Activated T-cell treated with anti-CD3 and anti-CD28 coated beads for 1 hour (primary cell): Measurements from ENCODE around the gene PTGIS.
A peak's percentile ranks its signal among the peaks of the same experiment; 100 is the strongest.

Source experiments
- DNase-seq: peaks from one replicate; pipeline ENCODE4 v3.0.0-alpha.2; 2020; ENCODE audit warnings: low read depth

The PTGIS gene

DNA sequence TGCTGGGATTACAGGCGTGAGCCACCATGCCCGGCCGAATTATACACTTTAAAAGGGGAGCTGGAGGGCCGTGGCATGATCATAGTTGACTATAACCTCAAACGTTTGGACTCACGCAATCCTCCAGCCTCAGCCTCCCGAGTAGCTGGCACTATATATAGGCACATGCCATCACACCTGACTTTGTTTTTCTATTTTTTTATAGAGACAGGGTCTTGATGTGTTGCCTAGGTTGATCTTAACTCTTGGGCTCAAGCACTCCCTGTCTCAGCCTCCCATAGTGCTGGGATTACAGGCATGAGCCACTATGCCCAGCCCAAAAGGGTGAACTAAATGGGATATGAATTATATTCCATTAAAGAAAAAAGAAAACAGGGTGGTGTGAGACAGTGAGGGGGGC is 7.8 kb downstream of the PTGIS start:
- DNase-seq = no peak

DNA sequence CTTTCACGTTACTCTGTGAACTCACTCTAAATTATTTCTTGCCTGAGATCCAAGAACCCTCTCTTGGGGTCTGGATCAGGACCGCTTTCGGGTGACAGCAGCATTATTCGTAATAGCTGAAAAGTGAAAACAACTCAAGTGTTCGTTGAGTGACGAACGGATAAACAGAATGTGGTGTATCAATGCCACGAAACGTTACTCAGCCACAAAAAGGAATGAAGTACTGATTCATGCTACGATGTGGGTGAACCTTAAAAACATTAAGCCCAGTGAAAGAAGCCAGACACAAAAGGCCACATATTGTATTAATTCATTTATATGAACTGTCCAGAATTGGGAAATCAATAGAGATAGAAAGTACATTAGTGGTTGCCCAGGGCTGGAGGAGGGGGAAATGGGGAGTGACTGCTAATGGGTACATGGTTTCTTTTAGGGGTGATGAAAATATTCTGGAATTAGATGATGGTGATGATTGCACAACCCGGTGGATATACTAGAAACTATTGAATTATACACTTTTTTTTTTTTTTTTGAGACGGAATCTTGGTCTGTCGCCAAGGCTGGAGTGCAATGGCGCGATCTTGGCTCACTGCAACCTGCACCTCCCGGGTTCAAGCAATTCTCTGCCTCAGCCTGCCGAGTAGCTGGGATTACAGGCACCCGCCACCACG is 8.4 kb downstream of the PTGIS start:
- no peak for DNase-seq

DNA sequence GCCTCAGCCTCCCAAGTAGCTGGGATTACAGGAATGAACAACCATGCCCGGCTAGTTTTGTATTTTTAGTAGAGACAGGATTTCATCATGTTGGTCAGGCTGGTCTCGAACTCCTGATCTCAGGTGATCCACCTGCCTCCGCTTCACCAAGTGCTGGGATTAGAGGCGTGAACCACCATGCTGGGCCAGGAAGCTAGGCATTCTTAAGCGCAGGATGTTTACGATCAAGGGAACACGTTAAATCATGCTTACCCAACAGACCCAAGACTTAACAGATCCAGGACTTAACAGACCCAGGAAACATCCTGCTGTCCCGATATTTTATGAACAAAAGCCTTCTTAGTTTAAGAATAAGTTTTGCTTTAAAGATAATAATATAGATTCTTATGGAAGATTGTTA is 9.1 kb downstream of the PTGIS start:
- no peak for DNase-seq

DNA sequence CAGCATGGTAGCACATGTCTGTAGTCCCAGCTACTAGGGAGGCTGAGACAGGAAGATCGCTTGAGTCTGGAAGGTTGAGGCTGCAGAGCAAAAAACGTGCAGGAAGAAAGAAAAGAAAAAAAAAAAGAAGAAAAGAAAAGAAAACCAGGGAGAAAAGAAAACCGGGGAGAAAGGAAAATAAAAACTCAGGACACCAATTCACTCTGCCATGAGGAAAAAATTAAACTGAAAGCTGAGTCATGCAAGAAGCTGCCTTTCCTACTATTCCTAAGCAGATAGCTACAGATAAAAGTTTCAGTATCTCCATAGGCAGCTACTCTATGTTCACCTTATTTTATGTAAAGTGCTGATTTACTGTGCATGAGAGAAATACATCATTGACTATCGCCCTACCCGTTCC is 10.5 kb downstream of the PTGIS start:
- no peak for DNase-seq

DNA sequence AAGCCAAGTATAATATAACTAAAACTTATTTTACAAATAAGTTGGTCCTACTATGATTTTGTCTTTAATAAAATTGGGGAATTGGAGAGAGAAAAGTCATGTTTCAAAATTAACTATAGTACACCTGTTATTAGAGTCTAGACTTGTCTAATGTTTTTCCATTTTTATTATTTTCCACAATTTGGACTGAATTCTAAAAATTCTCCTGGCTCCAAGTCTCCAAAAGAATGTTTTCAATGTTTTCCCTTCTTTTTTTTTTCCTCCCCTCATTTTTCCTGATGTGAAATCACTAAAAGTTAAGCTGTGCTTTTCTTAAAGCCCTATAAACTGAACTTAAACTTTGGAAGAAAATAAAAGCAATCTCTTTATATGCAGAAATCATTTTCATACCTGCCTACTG is 11.3 kb downstream of the PTGIS start:
- no peak for DNase-seq

DNA sequence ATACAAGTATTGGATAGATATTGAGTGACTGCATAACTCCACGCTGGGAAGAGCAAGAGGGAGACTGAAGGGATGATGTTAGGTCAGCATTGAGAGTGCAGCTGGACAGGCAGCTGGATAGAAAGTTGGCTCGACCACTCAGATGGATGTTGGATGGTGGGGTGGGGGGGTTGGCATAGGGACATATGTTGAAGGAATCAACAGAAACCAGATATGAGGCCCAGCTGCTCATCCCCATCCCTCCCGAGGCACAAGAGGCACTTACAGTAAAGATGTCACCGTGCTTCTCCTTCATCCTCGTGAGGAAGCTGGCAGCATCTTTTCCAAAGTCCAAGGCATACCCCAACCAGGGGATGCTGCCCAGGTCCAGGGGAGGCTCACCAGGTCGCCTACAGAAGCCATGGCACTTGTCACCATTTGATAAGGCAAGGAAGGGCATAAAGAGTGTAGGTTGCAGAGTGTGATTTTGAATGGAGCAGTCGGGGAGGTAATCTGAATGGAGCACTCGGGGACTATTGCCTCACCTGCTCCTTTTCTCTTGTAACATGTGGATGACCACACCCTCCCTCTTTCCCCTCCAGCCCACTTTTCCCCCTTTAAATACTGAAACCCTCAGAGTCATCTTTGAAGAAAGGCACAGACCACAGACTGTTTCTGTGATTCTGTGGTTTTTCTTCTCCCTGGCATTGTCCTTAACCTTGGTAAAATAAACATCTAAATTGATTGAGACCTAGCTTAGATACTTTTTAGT is 18.0 kb downstream of the PTGIS start:
- DNase-seq = no peak

DNA sequence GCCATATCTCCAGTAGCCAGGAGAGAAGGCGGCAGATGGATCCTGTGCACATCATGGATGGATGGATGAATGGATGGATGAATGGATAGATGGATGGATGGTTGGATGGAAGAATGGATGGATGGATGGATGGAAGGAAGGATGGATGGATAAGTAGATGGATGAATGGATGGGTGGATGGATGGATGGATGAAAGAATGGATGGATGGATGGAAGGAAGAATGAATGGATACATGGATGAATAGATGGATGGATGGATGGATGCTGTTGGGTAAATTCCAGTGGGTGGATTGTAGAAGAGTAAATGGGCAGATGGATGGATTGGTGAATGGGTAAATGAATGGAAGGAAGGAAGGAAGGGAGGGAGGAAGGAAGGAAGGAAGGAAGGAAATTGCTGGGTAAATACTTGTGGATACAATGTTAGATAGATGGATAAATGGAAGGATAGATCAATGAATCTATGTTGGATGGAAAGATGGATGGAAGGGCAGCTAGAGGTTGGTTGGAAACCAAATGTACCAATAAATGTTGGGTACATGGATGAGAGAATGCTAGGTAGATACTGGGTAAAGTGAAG is 19.5 kb downstream of the PTGIS start:
- no peak for DNase-seq

DNA sequence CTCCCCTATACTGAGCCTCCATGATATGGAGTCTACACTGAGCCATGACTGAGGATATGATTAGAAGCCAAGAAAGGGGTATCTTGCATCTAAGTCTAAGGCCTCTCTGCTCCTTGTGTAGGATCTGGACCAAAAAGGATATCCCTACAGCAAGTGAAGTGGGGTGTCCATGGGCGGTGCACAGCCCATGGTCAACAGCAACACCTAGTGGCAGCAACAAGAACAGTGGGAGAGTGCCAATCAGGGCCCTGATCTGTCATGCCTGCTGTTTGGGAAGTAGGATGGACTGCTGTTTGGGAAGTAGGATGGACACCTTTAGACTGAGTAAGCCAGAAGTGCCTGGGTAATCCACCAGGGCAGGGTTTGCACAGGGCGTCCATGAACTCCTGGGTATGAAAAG is 22.4 kb downstream of the PTGIS start:
- DNase-seq = no peak

DNA sequence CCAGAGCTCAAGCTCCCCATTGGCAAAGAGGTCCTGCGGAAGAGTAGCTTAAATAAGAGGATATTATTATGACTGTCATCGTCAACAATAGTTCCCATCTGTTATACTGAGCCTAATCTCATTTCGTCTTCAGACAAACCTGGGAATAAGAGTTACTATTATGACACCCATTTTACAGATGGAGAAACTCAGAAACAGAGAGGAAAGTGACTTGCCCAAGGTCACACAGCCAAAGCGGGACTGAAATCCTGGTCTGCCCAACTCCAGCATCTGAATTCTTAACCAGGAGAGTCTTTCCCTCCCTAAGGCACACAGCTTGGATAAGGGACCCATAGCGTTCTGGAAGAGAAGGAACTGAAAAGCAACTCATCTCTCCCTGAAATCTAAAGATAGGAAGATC is 23.4 kb downstream of the PTGIS start:
- no peak for DNase-seq

DNA sequence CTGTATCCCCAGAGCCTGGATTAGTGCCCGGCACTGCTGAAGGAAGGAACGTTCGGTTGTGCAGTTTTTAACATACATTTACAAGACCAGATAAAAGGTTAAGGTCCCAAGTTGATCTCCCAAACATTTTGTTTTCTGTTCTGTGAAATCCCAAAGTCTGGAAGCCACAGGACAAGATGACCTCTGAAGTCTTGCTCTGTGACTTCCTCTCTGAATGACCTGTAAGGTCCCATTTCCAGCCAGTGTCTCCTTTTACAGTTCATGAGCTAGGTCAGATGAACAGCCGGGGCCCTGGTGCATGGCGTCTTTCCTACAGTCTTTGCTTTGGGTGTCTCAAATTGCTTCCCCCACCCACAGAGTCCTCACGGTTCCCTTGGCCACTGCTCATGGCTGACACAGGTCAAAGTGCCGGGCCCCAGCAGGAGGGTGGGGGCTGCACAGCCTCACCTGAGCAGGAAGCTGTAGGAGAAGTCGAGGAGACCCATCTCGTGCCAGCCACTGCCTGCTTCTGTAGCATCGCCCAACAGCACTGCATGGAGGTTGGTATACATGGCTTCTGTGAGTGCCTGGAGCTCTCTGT is 24.0 kb downstream of the PTGIS start:
- no peak for DNase-seq

DNA sequence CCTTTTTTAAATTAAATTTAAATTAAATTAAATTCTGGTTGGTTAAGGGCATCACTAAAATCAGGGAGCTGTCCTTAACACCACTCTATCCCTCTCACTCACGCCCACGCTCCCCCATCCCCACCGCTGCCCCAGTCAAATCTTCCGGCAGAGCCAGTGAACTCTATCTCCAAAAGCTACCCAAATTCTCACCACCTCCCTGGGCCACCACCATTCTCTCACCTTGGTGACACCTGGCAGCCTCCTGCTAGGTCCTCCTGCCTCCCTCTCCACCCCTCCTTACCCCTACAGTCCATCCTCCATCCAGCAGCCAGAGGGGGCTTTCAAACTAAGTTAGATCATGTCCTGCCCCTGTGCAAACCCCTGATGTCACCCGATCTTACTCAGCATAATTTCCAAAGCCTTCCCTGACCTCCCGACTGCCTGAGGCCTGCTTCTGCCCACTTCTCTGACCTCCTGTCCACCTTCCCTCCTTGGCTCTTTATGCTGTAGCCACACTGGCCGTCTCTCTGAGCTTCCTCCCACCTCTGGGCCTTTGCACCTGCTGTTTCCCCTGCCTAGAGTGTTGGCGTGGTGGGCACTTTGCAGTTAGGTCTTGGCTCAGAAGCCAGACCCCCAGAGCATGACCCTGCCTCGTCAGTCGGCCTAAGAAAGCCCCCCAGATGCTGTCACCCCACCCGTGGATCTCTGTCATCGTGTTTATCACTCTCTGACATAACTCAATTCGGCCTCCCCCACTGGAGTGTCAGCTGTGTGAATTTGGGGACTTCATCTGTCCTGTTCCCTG is 24.7 kb downstream of the PTGIS start:
- DNase-seq = no peak

DNA sequence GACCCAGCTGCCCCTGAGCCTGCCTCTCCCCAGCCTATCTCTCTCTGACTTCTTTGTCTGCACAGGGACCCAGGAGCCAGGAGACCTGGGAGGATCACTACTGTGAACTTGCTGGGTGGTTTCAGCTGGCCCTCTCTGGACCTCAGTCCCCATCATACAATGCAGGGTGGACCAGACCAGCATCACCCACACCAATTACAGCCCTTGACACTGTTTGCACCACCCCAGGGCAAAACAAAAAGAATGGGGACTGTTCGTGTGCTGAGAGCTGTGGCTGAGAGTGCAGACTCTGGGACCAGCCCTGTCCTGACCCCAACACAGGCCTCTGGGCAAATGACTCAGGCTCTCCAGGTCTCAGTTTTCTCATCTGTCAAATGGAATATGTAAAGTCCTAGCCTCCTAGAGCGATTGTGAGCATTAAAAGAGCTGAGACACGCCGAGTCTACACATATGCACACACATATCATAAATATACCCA is 25.4 kb downstream of the PTGIS start:
- no peak for DNase-seq

DNA sequence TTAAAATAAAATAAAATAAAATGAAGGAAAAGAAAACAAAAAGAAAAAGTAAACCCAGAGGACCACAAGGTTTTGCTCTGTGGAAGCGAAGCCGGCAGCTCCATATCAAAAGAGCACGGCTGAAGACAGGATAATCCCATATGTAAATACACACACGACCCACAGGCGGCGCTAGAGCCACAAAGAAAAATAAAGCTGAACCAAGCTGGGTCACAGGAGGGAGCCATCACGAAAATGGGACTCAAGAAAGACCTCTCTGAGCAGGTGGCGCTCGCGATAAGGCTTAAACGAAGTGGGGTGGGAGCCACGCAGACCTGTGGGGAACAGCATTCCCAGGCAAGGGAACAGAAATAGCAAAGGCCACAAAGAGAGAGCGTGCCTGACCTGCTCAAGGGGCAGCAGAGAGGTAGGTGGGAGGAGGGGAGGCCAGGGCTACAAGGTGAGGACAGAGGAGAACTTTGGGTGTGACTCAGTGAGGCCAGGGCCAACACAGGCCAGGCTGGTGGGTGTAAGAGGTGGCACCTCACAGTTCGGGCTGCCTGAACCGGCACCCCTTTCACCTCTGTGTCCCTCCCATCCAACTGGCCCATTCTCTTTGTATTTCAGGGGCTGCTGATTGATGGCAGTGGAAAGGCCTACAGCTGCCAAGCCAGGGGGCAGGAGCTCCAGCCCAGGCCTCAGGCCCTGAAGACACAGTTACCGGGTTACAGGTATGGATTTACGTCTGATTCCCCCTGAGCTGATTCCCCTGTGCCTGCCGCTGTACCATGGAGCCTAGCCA is 26.0 kb downstream of the PTGIS start:
- DNase-seq = peak; percentile 29

DNA sequence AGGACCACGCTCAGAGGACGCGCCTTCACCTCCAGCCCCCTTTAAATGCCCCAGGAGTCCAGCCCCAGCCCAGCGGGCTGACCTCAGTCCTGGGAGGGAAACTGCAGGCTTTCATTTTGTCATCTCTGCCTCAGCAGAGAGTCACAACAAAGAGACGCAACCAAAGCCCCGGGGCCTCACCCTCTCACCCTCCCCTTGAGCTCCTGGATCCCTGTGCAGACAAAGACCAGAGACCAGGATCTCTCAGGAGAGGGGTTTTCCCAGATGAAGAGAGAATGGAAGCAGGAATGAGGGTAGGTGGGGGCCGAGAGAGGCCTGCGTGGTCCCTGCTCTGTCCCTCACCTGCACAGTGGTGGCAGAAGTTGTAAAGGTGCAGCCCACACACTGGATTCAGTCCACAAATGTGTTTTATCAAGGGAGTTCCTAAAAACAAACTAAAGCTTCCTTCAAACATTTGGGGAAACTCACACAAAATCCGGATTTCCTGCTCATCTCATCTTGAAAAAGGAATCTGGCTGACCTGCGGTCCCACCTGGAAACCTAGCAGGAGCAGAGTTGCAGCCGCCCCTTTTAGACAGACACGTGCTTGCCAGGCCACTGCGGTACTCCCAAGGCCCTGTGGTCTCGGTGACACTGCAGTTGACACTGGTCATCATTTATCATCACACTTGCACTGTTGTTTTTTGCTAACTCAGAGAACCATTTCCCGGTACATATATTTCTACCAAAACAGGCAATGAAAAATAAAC is 27.1 kb downstream of the PTGIS start:
- DNase-seq = no peak

DNA sequence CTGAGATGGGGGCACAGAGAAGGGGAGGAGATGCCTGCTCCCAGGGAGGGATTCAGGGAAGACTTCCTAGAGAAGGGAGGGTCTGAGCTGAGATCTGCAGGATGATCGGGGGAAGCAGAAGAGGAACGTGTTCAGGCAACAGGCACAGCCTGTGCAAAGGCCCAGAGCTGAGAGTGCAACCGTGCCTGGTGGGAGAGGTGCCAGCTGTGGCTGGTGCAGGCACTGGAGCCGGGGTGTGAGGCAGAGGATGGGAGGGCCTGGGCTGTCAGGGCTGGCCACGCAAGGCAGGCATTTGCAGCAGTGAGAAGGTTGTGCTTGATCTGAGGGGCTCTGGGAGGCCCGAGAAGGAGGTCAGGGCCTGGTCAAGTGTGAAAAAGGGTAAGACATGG is 27.7 kb downstream of the PTGIS start:
- DNase-seq = no peak

DNA sequence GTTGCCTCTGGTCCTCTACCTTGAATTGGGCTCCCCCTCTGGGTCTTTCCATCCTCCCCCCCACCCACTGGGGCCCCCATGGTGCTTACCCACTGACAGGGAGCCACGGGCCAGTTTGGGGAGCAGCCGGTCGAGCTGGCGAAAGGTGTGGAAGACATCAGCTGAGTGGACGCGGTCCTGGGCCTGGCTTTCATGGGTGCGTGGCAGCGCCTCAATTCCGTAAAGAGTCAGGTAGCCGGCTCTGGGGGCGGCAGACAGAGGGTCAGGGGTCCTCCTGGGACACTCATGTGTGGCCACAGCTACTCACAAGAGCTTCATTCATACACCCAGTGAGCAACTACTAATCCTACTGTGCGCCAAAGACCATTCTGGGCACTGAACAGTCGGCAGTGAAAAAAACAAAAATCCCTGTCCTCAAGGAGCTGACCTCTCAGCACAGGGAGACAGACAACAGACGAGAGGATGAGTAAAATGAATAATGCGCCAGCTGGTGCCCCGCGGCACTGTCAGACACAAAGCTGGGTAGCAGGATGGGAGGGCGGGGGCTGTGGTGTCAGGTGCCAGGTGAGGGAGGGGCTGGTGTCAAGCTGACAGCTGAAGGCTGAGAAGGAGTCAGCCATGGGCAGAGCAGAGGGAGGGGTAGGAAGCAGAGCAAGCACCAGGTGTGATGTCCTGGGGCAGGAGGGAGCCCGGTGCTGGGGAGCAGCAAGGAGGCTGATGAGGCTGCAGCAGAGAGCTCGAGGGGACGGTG is 28.3 kb downstream of the PTGIS start:
- DNase-seq = no peak

DNA sequence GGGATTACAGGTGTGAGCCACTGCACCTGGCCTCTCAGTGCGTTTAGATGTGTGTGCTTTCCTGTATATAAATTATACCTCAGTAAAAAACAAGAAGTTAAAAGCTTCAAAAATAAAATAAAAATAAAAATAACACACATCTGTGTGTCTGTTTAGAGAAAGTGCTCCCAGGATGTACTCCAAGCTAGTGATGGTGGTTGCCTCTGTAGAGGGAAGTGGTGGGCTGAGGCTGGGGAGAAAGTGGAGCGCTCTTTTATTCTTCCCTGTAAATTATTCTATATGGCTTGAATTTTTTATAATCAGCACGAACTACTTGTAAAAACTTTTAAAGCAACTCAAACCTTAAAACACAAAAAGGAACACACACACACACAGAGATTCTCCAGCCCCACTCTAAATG is 29.0 kb downstream of the PTGIS start:
- DNase-seq = no peak

DNA sequence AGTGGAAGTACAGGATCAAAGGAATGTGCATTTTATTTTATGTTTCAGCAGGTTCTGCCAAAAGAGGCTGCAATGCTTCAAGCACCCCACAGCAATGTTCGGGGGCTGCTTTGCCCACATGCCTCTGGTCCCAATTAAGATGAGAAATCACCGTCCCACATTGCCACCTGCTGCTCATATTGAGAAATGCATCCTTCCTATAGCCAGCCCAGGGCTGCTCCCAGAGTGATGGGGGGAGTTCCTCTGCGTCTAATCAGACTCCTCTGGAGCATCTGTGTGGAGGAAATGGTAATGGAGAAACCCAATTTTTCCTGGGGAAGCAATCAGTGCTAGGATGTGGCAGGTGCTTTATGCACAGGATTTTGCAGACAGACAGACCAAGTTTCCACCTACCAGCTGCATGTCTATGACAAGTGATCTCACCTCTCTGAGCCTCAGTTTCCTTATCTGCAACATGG is 33.7 kb downstream of the PTGIS start:
- peak; percentile 28 for DNase-seq

DNA sequence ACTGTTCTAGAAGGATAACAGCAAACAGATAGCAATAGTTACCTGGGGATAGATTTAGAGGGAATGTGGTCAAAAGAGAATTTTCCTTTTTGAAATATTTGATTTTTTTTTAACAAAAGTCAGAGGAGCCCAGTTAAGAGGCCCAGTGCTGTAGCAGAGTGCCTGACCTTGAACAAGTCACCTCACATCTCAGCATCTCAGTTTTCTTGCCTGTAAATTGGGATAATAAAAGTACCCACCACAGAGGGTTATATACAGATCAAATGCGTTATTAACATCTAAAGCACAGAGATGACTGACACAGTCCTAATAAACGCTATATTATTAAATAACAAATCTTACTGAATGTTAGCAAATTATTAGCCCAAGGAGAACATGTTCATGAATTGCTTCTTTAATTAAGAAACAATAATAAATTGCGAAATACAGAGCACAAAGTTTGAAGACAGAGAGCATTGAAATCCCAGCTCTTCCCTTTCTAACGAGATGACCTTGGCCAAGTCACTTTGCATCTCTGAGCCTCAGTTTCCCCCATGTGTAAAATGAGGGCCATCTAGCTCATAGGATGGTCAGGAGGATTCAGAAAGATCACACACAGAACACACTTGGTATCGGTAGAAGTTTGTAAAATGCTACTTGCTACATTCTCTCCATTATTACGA is 35.5 kb downstream of the PTGIS start:
- no peak for DNase-seq
